CD4-positive, CD25-positive, alpha-beta regulatory T cell (primary cell): ENCODE results near the gene POLN. TPM values are rescaled to one million over a fixed set of nuclear protein-coding genes. Genes with fewer than 3 reads are reported as not detected.

Experiments
- ATAC-seq, 2 donors: fragments of 150-1000 bp; cut with Tn5 transposase; one replicate each; pipeline ENCODE4 v1.10.0; 2021; ENCODE audit warnings: low read depth in 2 of 2, moderate number of reproducible peaks in 2 of 2, moderate library complexity in 1 of 2
- DNase-seq, 3 donors: peaks; one replicate each; pipeline versions ENCODE4 v3.0.0 to v3.0.0-alpha.2; 2012 to 2022; ENCODE audit warnings: mixed read lengths in 1 of 3
- H3K27ac ChIP-seq: one replicate; pipeline ENCODE4 v1.7.0; 2013; ENCODE audit warnings: mild to moderate bottlenecking, low read length; ENCODE audit not compliant: insufficient read depth, poor library complexity, severe bottlenecking
- H3K27me3 ChIP-seq: one replicate; pipeline ENCODE4 v1.7.0; 2013; ENCODE audit warnings: low read length; ENCODE audit not compliant: control insufficient read depth, insufficient read depth
- H3K36me3 ChIP-seq: one replicate; pipeline ENCODE4 v1.7.0; 2013; ENCODE audit warnings: mild to moderate bottlenecking, low read length, moderate library complexity; ENCODE audit not compliant: control insufficient read depth, insufficient read depth
- H3K4me1 ChIP-seq: 2 replicates; pipeline ENCODE4 v1.7.0; 2013; ENCODE audit warnings: mild to moderate bottlenecking, low read length; ENCODE audit not compliant: insufficient read depth, control insufficient read depth, poor library complexity, severe bottlenecking
- H3K4me3 ChIP-seq: one replicate; pipeline ENCODE4 v1.7.0; 2013; ENCODE audit warnings: low read depth, mild to moderate bottlenecking, low read length, moderate library complexity
- H3K9me3 ChIP-seq, 2 experiments: 1 replicate in 1 of 2; 2 replicates in 1 of 2; pipeline ENCODE4 v1.7.0; 2013; ENCODE audit warnings: low read length in 2 of 2, mild to moderate bottlenecking in 1 of 2, moderate library complexity in 1 of 2; ENCODE audit not compliant: control insufficient read depth in 2 of 2
- H3K27ac Mint-ChIP-seq, 3 donors: one replicate each; pipeline ENCODE4 v1.8.0; 2020 to 2022; ENCODE audit warnings: mild to moderate bottlenecking in 3 of 3, mixed read lengths in 3 of 3, moderate library complexity in 2 of 3
- H3K27me3 Mint-ChIP-seq: one replicate; pipeline ENCODE4 v1.8.0; 2022; ENCODE audit warnings: mild to moderate bottlenecking, mixed read lengths
- H3K36me3 Mint-ChIP-seq: one replicate; pipeline ENCODE4 v1.8.0; 2020; ENCODE audit warnings: mixed read lengths
- H3K4me1 Mint-ChIP-seq, 4 donors: one replicate each; pipeline ENCODE4 v1.8.0; 2020 to 2022; ENCODE audit warnings: mixed read lengths in 4 of 4, mild to moderate bottlenecking in 1 of 4
- H3K4me3 Mint-ChIP-seq, 4 donors: one replicate each; pipeline ENCODE4 v1.8.0; 2020 to 2022; ENCODE audit warnings: mild to moderate bottlenecking in 4 of 4, mixed read lengths in 4 of 4, moderate library complexity in 3 of 4
- H3K9me3 Mint-ChIP-seq, 7 donors: one replicate each; pipeline ENCODE4 v1.8.0; 2020 to 2022; ENCODE audit warnings: mixed read lengths in 7 of 7, mild to moderate bottlenecking in 3 of 7, moderate library complexity in 2 of 7
- polyA plus RNA-seq, 4 donors: library from polyadenylated mRNA; unstranded; fragments of 300-500 nt; fragmentation: Illumina TruSeq; gene quantifications; one replicate each; pipeline ENCODE4 v1.2.3, GENCODE V29; 2021
- total RNA-seq: library from RNA; stranded (reverse); gene quantifications from one replicate; pipeline ENCODE4 v1.2.3, GENCODE V29; 2022

Gene POLN
- total and polyA plus RNA-seq, 5 donors from 2014 or later = 0.46 to 4.9 (median 0.94) TPM

DNA sequence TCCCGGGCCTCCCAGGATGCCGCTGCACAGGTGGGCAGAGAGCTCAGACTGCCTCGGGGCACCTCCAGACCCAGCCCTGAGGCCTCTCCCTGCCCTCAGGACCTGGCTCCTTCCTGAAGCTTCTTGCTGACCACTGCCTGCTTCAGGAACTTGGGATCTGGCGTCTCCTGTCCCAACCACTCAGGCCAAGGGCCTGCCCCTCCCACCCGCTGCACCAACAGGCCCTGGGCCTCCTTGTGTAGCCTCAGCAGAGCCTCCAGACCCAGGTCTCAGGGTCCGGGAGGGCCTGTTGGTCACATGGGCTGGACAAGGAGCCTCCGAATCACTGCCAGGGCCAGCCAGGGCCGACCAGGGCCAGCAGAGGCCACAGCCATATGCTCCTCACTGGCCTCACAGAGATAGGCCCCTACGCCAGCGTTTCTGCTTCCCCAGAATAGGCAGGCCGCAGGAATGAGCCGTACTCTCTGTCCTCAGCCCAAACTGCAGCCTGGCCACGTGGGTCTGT, 17.2 kb upstream of the POLN start:
- peaks cover 31% of the 10 kb centered on the region for H3K4me1 ChIP-seq

DNA sequence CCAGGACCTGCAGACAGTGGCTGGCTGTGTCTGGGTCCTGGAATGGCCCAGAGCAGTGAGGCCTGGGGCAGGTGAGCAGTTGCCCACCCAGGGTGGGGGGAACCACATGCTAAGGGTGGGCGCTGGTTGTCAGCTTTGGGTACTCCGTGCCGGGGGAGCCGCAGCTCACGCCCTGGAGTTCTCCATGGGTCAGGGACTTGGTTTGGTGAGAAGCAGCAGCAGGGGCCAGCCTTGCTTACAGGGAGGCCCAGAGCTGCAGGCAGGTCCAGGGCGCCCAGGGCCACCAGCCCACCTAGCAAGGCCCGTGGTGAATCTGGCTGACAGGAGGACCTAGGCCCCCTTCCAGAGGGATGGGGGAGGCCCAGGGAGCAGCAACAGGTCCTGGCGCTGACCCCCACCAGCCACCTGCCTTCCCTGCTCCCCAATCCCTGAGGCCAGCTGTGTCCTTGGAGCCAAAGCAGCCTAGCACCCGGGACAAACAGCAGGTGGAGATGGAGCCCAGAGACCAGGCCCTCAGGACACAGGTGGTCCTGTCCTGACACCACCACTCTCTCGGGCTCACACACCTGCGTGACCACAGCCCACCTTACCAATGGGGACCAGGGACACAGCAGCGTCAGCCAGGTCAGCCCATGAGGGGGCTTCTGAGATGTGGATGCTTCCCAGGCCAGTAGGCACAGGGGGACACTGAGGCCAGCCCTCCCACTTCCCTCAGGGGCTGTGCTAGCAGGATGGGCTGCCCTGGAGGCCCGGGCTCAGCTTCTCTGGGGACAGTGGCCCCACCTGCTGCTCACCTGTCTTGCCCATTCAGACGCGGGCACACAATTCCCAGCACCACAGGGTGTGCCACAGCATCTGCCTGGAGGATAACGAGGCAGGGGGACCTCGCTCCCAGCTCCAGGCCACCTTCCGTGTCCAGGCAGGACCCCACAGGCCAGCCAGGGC, 16.4 kb upstream of the POLN start:
- Mint-ChIP-seq H3K27ac (no peak overlapping the region), H3K4me1 (peaks cover 0 to 29% (median 2%) of the 10 kb centered on the region in 4 donors), H3K4me3 (peak overlapping the region in 2 of 4 donors; percentile 27 to 38), H3K36me3 (peaks cover 10% of the 10 kb centered on the region), H3K27me3 (no peaks in the 10 kb centered on the region), H3K9me3 (no peaks in the 10 kb centered on the region)
- Histone ChIP-seq H3K9me3 (no peaks in the 10 kb centered on the region), H3K4me3 (no peak overlapping the region), H3K4me1 (peaks cover 31% of the 10 kb centered on the region), H3K36me3 (peaks cover 43% of the 10 kb centered on the region), H3K27me3 (no peaks in the 10 kb centered on the region), H3K27ac (no peak overlapping the region)
- ATAC-seq (no peak), DNase-seq (no peak)

More for the DNA sequence above, 17.2 kb upstream of the POLN start:
- DNase-seq (peak in 1 of 3 donors; percentile 0), ATAC-seq (no peak)
- Mint-ChIP-seq H3K4me3 (peak overlapping the region in 2 of 4 donors; percentile 11 to 61), H3K36me3 (peaks cover 10% of the 10 kb centered on the region), H3K27me3 (no peaks in the 10 kb centered on the region), H3K9me3 (no peaks in the 10 kb centered on the region), H3K4me1 (peaks cover 0 to 31% (median 2%) of the 10 kb centered on the region in 4 donors), H3K27ac (no peak overlapping the region)
- peaks cover 36% of the 10 kb centered on the region for H3K36me3 ChIP-seq
- H3K27me3 ChIP-seq = no peaks in the 10 kb centered on the region
- H3K27ac ChIP-seq = no peak overlapping the region
- H3K4me3 ChIP-seq = no peak overlapping the region
- H3K9me3 ChIP-seq = no peaks in the 10 kb centered on the region

DNA sequence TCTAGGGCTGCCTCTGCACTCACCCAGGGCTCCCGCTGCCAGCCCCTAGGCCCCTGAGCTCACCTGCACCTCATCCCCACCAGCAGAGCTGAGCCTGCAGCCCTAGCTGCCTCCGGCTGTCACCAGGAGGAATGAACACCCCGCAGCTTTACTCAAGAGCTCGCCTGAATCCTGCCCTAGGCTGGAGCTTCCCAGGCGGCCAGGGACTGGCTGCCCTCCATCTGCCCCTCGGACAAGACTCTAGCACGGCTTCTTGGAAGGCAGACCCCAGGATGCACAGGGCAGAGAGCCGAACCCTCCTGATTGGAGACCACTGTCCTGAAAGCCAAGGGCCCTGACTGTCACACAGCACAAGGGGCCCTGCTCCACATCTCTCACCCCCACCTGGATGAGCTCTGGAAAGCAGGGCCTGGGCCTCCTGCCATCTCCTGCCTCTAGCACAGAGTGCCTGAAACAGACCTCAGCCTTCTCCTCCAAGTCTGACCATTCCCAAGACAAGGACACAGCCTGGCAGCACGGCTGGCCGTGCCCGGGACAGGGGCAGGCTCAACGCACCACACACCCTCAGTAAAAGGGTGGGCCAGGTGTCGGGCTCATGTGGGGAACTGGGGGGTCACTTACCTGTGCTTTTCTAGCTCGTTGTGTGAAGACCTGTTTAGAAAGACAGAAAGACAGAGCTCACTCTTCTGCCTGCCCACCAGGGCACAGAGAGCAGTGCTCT, 15.6 kb upstream of the POLN start:
- Mint-ChIP-seq H3K9me3 (no peaks in the 10 kb centered on the region), H3K4me3 (peak overlapping the region in 1 of 4 donors; percentile 58), H3K36me3 (peaks cover 10% of the 10 kb centered on the region), H3K4me1 (peaks cover 0 to 29% (median 4%) of the 10 kb centered on the region in 4 donors), H3K27me3 (no peaks in the 10 kb centered on the region), H3K27ac (peak overlapping the region in 2 of 3 donors; percentile 42 to 48)
- Histone ChIP-seq H3K4me1 (peaks cover 25% of the 10 kb centered on the region), H3K36me3 (peaks cover 46% of the 10 kb centered on the region), H3K4me3 (no peak overlapping the region), H3K27me3 (no peaks in the 10 kb centered on the region), H3K27ac (no peak overlapping the region), H3K9me3 (no peaks in the 10 kb centered on the region)
- DNase-seq (peak in 1 of 3 donors; percentile 1), ATAC-seq (no peak)

DNA sequence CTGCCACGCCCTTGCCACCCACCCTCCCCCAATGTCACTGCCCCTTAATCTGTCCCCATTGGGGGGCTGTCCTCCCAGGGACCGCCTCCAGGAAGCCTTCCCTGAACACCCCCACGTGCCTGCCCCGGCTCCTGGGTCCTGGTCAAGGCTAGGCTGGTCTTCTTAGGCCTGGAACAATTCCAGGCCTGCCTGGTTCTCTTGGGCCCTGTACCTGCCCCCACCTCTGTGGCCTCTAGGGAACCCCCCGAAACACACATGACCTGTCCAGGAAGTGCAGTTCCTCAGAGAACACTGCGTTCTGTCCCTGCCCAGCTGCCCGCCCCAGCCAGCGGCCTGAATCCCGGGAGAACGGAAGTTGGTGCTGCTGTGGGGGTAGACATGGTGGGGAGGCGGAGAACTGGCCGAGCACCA, 14.9 kb upstream of the POLN start:
- no peak for ATAC-seq
- no peaks in the 10 kb centered on the region for H3K27me3 Mint-ChIP-seq
- peak overlapping the region in 1 of 3 donors; percentile 42 for H3K27ac Mint-ChIP-seq
- H3K27ac ChIP-seq = no peak overlapping the region
- H3K4me3 ChIP-seq = no peak overlapping the region
- DNase-seq = no peak
- no peaks in the 10 kb centered on the region for H3K9me3 ChIP-seq
- peaks cover 10% of the 10 kb centered on the region for H3K36me3 Mint-ChIP-seq
- peaks cover 50% of the 10 kb centered on the region for H3K36me3 ChIP-seq
- peak overlapping the region in 2 of 4 donors; percentile 54 to 58 for H3K4me3 Mint-ChIP-seq
- no peaks in the 10 kb centered on the region for H3K9me3 Mint-ChIP-seq
- no peaks in the 10 kb centered on the region for H3K27me3 ChIP-seq
- H3K4me1 Mint-ChIP-seq = peaks cover 0 to 29% (median 4%) of the 10 kb centered on the region in 4 donors
- peaks cover 24% of the 10 kb centered on the region for H3K4me1 ChIP-seq

DNA sequence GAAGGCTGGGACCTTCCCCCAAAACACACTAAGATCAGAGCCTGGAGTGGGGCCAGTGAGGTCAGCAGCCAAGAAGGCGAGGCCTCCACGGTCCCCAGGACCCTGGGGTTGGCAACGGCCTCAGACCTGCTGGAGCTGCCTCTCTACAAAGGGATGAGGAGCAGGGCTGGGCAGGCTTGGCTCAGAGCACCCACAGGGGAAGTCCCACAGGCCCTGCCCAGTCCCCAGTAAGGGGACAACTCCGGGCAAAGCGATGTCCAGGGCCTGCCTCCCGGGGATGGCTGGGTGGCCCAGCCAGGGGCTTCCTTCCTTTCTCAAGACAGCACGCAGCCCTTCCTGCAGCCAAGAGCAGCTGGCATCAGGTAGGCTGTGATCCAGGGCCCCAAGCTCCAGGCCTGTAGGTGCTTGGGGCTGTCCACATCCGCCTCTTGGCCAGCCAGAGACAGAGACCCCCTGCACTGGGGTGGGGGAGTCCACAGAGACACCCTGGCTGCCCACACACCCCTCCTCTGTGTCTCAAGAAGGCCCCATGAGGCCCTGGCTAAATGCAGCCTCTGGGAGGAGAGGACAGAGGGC, 14.3 kb upstream of the POLN start:
- peaks cover 24% of the 10 kb centered on the region for H3K4me1 ChIP-seq
- no peak for DNase-seq
- Mint-ChIP-seq H3K27me3 (no peaks in the 10 kb centered on the region), H3K9me3 (no peaks in the 10 kb centered on the region), H3K4me1 (peaks cover 0 to 29% (median 4%) of the 10 kb centered on the region in 4 donors), H3K27ac (no peak overlapping the region), H3K4me3 (no peak overlapping the region), H3K36me3 (peaks cover 10% of the 10 kb centered on the region)
- H3K4me3 ChIP-seq = no peak overlapping the region
- H3K36me3 ChIP-seq = peaks cover 54% of the 10 kb centered on the region
- H3K27ac ChIP-seq = no peak overlapping the region
- ATAC-seq = no peak
- H3K9me3 ChIP-seq = no peaks in the 10 kb centered on the region
- H3K27me3 ChIP-seq = no peaks in the 10 kb centered on the region

DNA sequence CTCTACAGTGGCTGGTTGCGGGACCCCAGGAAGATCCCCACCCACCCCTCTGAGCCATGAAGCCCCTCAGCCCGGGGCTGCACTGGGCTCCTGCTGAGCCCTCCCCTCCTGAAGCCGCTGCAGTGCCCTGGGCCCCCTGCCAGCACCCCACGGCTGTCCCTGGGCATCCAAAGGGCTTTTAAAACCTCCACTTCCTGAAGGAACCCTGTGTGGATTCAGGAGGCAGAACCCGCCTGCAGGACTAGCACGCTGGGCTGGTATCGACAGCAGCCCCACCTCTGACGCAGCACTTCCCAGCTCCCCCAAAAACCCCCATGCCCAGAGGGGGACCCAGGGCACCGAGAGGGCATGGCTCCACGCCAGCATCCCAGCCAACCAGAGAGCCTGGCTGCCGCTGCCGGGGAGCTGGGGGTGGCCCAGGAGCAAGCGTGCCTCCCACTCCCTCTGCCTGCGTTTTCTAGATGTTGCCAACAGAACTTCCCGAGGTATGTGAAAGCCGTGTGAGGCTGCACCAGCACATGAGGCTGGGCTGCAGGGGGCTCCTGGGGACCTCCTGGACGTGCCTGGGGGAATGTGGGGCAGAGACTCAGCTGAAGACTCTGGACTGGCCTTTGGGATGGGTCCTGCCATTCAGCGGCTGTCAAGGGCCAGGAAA, 13.7 kb upstream of the POLN start:
- Histone ChIP-seq H3K4me1 (peaks cover 19% of the 10 kb centered on the region), H3K27ac (no peak overlapping the region), H3K4me3 (no peak overlapping the region), H3K36me3 (peaks cover 59% of the 10 kb centered on the region), H3K27me3 (no peaks in the 10 kb centered on the region), H3K9me3 (no peaks in the 10 kb centered on the region)
- peak in 1 of 3 donors; percentile 0 for DNase-seq
- H3K9me3 Mint-ChIP-seq = no peaks in the 10 kb centered on the region
- no peaks in the 10 kb centered on the region for H3K27me3 Mint-ChIP-seq
- H3K4me1 Mint-ChIP-seq = peaks cover 0 to 29% (median 4%) of the 10 kb centered on the region in 4 donors
- no peak for ATAC-seq
- H3K27ac Mint-ChIP-seq = no peak overlapping the region
- H3K4me3 Mint-ChIP-seq = no peak overlapping the region
- H3K36me3 Mint-ChIP-seq = peaks cover 10% of the 10 kb centered on the region
